WTC11 (cell line): ENCODE results near the gene STK11. TPM values are rescaled to one million over a fixed set of nuclear protein-coding genes. Genes with fewer than 3 reads are reported as not detected.

Source experiments
- CREB1 ChIP-seq: sonication (generic); formaldehyde crosslinking; IDR thresholded peaks from 2 replicates; pipeline ENCODE4 v1.8.0; 2023; ENCODE audit warnings: mild to moderate bottlenecking, missing genetic modification reagents
- ELF4 ChIP-seq: sonication (generic); formaldehyde crosslinking; IDR thresholded peaks from 2 replicates; pipeline ENCODE4 v1.8.1; 2022; ENCODE audit warnings: low read depth, mild to moderate bottlenecking, moderate library complexity, missing genetic modification reagents
- ETV6 ChIP-seq: sonication (generic); formaldehyde crosslinking; IDR thresholded peaks from 2 replicates; pipeline ENCODE4 v1.8.1; 2022; ENCODE audit warnings: mild to moderate bottlenecking, missing genetic modification reagents
- FOXK1 ChIP-seq: sonication (generic); formaldehyde crosslinking; IDR thresholded peaks from 2 replicates; pipeline ENCODE4 v1.8.0; 2022; ENCODE audit warnings: mild to moderate bottlenecking, moderate library complexity, missing genetic modification reagents
- FOXP1 ChIP-seq: sonication (generic); formaldehyde crosslinking; IDR thresholded peaks from 2 replicates; pipeline ENCODE4 v1.8.0; 2022; ENCODE audit warnings: missing genetic modification reagents, mild to moderate bottlenecking, moderate library complexity, borderline replicate concordance
- GTF2I ChIP-seq: fragments of 250-450 bp; sonication (Bioruptor Pico); conservative IDR thresholded peaks from 2 replicates; pipeline ENCODE4 v1.4.0; 2021; ENCODE audit warnings: mild to moderate bottlenecking
- JUN ChIP-seq: sonication (generic); formaldehyde crosslinking; IDR thresholded peaks from 2 replicates; pipeline ENCODE4 v1.8.0; 2023; ENCODE audit warnings: mild to moderate bottlenecking, missing genetic modification reagents
- MXD4 ChIP-seq: fragments of 250-450 bp; sonication (Bioruptor Pico); IDR thresholded peaks from 2 replicates; pipeline ENCODE4 v1.8.0; 2021; ENCODE audit warnings: mild to moderate bottlenecking, moderate library complexity, borderline replicate concordance
- NFE2L1 ChIP-seq: sonication (generic); formaldehyde crosslinking; IDR thresholded peaks from 2 replicates; pipeline ENCODE4 v1.8.1; 2023; ENCODE audit warnings: missing genetic modification reagents
- NFYB ChIP-seq: sonication (generic); formaldehyde crosslinking; conservative IDR thresholded peaks from 2 replicates; pipeline ENCODE4 v1.8.0; 2022; ENCODE audit warnings: low read depth, missing genetic modification reagents
- NR1H2 ChIP-seq: sonication (generic); formaldehyde crosslinking; IDR thresholded peaks from 2 replicates; pipeline ENCODE4 v1.9.0; 2021; ENCODE audit warnings: mild to moderate bottlenecking, moderate library complexity, missing genetic modification reagents
- OVOL2 ChIP-seq: fragments of 250-450 bp; sonication (Bioruptor Pico); IDR thresholded peaks from 2 replicates; pipeline ENCODE4 v1.9.0; 2021; ENCODE audit warnings: mild to moderate bottlenecking, borderline replicate concordance
- RORB ChIP-seq: fragments of 250-450 bp; sonication (Bioruptor Pico); IDR thresholded peaks from 2 replicates; pipeline ENCODE4 v1.9.0; 2021; ENCODE audit warnings: mild to moderate bottlenecking
- SMAD3 ChIP-seq: sonication (generic); formaldehyde crosslinking; IDR thresholded peaks from 2 replicates; pipeline ENCODE4 v1.8.0; 2022; ENCODE audit warnings: missing genetic modification reagents, mild to moderate bottlenecking, borderline replicate concordance
- USF1 ChIP-seq: sonication (generic); formaldehyde crosslinking; IDR thresholded peaks from 2 replicates; pipeline ENCODE4 v1.8.0; 2022; ENCODE audit warnings: mild to moderate bottlenecking, missing genetic modification reagents
- ZNF219 ChIP-seq: sonication (generic); formaldehyde crosslinking; IDR thresholded peaks from 2 replicates; pipeline ENCODE4 v1.8.0; 2023; ENCODE audit warnings: missing genetic modification reagents, mild to moderate bottlenecking, borderline replicate concordance
- ZNF281 ChIP-seq: sonication (generic); formaldehyde crosslinking; IDR thresholded peaks from 2 replicates; pipeline ENCODE4 v1.8.0; 2023; ENCODE audit warnings: mild to moderate bottlenecking, missing genetic modification reagents
- ZNF512 ChIP-seq: sonication (generic); formaldehyde crosslinking; IDR thresholded peaks from 2 replicates; pipeline ENCODE4 v1.8.1; 2022; ENCODE audit warnings: missing genetic modification reagents, borderline replicate concordance
- total RNA-seq: library from RNA; stranded (reverse); gene quantifications from 3 replicates; pipeline ENCODE4 v1.2.3, GENCODE V29; 2021
- TF ChIP-seq, protein P1 (sequence below): sonication (generic); formaldehyde crosslinking; IDR thresholded peaks from 2 replicates; pipeline ENCODE4 v1.8.0; 2022; ENCODE audit warnings: missing genetic modification reagents
- TF ChIP-seq, protein P2 (sequence below): fragments of 250-450 bp; sonication (Bioruptor Pico); IDR thresholded peaks from 2 replicates; pipeline ENCODE4 v1.9.0; 2021; ENCODE audit warnings: mild to moderate bottlenecking
- TF ChIP-seq, protein P3 (sequence below): sonication (generic); formaldehyde crosslinking; IDR thresholded peaks from 2 replicates; pipeline ENCODE4 v1.8.1; 2023; ENCODE audit warnings: mild to moderate bottlenecking, missing genetic modification reagents, borderline replicate concordance

Gene STK11
- total RNA-seq, 1 experiment from 2014 or later = 112 TPM

- TF ChIP-seq ZNF512 (CRISPR knock-in tag) (no peak), NFYB (CRISPR knock-in tag) (peak; percentile 62), GTF2I (CRISPR knock-in tag) (no peak), ZNF219 (CRISPR knock-in tag) (no peak), NFE2L1 (CRISPR knock-in tag) (no peak), CREB1 (CRISPR knock-in tag) (no peak), FOXK1 (CRISPR knock-in tag) (0 out of 2 replicates have a peak, but pooled peaks have one; percentile 23), ZNF281 (CRISPR knock-in tag) (no peak), USF1 (peak; percentile 44; the same call in 1 of the 2 replicates), MXD4 (CRISPR knock-in tag) (no peak), ELF4 (CRISPR knock-in tag) (no peak), OVOL2 (CRISPR knock-in tag) (no peak), NR1H2 (CRISPR knock-in tag) (no peak), JUN (CRISPR knock-in tag) (peak; percentile 44; the same call in 1 of the 2 replicates), ETV6 (CRISPR knock-in tag) (no peak), RORB (no peak), SMAD3 (no peak), FOXP1 (CRISPR knock-in tag) (no peak)
- TF ChIP-seq, protein P1, sequence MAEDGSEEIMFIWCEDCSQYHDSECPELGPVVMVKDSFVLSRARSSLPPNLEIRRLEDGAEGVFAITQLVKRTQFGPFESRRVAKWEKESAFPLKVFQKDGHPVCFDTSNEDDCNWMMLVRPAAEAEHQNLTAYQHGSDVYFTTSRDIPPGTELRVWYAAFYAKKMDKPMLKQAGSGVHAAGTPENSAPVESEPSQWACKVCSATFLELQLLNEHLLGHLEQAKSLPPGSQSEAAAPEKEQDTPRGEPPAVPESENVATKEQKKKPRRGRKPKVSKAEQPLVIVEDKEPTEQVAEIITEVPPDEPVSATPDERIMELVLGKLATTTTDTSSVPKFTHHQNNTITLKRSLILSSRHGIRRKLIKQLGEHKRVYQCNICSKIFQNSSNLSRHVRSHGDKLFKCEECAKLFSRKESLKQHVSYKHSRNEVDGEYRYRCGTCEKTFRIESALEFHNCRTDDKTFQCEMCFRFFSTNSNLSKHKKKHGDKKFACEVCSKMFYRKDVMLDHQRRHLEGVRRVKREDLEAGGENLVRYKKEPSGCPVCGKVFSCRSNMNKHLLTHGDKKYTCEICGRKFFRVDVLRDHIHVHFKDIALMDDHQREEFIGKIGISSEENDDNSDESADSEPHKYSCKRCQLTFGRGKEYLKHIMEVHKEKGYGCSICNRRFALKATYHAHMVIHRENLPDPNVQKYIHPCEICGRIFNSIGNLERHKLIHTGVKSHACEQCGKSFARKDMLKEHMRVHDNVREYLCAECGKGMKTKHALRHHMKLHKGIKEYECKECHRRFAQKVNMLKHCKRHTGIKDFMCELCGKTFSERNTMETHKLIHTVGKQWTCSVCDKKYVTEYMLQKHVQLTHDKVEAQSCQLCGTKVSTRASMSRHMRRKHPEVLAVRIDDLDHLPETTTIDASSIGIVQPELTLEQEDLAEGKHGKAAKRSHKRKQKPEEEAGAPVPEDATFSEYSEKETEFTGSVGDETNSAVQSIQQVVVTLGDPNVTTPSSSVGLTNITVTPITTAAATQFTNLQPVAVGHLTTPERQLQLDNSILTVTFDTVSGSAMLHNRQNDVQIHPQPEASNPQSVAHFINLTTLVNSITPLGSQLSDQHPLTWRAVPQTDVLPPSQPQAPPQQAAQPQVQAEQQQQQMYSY = no peak
- TF ChIP-seq, protein P2, sequence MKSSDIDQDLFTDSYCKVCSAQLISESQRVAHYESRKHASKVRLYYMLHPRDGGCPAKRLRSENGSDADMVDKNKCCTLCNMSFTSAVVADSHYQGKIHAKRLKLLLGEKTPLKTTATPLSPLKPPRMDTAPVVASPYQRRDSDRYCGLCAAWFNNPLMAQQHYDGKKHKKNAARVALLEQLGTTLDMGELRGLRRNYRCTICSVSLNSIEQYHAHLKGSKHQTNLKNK (CRISPR knock-in tag) = no peak; the same call in 1 of the 2 replicates
- TF ChIP-seq, protein P3, sequence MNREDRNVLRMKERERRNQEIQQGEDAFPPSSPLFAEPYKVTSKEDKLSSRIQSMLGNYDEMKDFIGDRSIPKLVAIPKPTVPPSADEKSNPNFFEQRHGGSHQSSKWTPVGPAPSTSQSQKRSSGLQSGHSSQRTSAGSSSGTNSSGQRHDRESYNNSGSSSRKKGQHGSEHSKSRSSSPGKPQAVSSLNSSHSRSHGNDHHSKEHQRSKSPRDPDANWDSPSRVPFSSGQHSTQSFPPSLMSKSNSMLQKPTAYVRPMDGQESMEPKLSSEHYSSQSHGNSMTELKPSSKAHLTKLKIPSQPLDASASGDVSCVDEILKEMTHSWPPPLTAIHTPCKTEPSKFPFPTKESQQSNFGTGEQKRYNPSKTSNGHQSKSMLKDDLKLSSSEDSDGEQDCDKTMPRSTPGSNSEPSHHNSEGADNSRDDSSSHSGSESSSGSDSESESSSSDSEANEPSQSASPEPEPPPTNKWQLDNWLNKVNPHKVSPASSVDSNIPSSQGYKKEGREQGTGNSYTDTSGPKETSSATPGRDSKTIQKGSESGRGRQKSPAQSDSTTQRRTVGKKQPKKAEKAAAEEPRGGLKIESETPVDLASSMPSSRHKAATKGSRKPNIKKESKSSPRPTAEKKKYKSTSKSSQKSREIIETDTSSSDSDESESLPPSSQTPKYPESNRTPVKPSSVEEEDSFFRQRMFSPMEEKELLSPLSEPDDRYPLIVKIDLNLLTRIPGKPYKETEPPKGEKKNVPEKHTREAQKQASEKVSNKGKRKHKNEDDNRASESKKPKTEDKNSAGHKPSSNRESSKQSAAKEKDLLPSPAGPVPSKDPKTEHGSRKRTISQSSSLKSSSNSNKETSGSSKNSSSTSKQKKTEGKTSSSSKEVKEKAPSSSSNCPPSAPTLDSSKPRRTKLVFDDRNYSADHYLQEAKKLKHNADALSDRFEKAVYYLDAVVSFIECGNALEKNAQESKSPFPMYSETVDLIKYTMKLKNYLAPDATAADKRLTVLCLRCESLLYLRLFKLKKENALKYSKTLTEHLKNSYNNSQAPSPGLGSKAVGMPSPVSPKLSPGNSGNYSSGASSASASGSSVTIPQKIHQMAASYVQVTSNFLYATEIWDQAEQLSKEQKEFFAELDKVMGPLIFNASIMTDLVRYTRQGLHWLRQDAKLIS (CRISPR knock-in tag) = no peak
Observed at GRCh38 chr19:1249298-1249989, 43.9 kb downstream of the STK11 start (continued).
